Heart left ventricle (tissue), 16 donors: ENCODE data around the gene MGAT4B. TPM values are rescaled to one million over a fixed set of nuclear protein-coding genes. Genes with fewer than 3 reads are reported as not detected.

Experiments
- ATAC-seq, 4 donors: fragments of 200-7000 bp; cut with Tn5 transposase; one replicate each; pipeline ENCODE4 v1.9.1; 2020 to 2022; ENCODE audit warnings: moderate library complexity in 4 of 4, mild to moderate bottlenecking in 3 of 4, moderate number of reproducible peaks in 1 of 4
- DNase-seq, 5 donors: peaks; one replicate each; pipeline ENCODE4 v3.0.0-alpha.2; 2020
- H3K27ac ChIP-seq, 12 donors: fragments of 200-600 bp; sonication (generic) in 4 of 12; one replicate each; pipeline versions ENCODE4 v1.5.0 to v1.8.0; 2016 to 2022; ENCODE audit warnings: mild to moderate bottlenecking in 2 of 12
- H3K27me3 ChIP-seq, 9 donors: fragments of 200-600 bp; sonication (generic) in 2 of 9; one replicate each; pipeline versions ENCODE4 v1.5.1 to v1.8.0; 2016 to 2022; ENCODE audit warnings: mild to moderate bottlenecking in 3 of 9
- H3K36me3 ChIP-seq, 9 donors: fragments of 200-600 bp; sonication (generic) in 2 of 9; one replicate each; pipeline versions ENCODE4 v1.5.0 to v1.8.0; 2018 to 2022; ENCODE audit warnings: mild to moderate bottlenecking in 2 of 9
- H3K4me1 ChIP-seq, 12 donors: fragments of 200-600 bp; sonication (generic) in 4 of 12; one replicate each; pipeline versions ENCODE4 v1.5.0 to v1.8.0; 2016 to 2022; ENCODE audit warnings: mild to moderate bottlenecking in 3 of 12
- H3K4me3 ChIP-seq, 12 donors: fragments of 200-600 bp; sonication (generic) in 4 of 12; one replicate each; pipeline versions ENCODE4 v1.5.0 to v1.8.0; 2017 to 2022; ENCODE audit warnings: mild to moderate bottlenecking in 9 of 12, moderate library complexity in 4 of 12
- H3K9me3 ChIP-seq, 12 donors: fragments of 200-600 bp; sonication (generic) in 4 of 12; one replicate each; pipeline versions ENCODE4 v1.5.0 to v1.8.0; 2016 to 2022; ENCODE audit warnings: mild to moderate bottlenecking in 1 of 12
- POLR2A ChIP-seq, 2 donors: fragments of 450-650 bp; IDR thresholded peaks; one replicate each; pipeline ENCODE4 v1.6.1; 2017; ENCODE audit warnings: antibody characterized with exemption in 2 of 2, mild to moderate bottlenecking in 2 of 2, moderate library complexity in 2 of 2
- WGBS, 4 donors: extraction: QIAGEN DNeasy Blood & Tissue Kit in 2 of 4; methylation state at CpG; one replicate each; pipeline versions ENCODE4 v1.1.5 to v1.1.7; 2013 to 2018; 5-methylcytosine and 5-hydroxymethylcytosine counted together
- intact Hi-C, 10 donors: fragments of 100-400 bp; cut with DNase I; formaldehyde crosslinking; loops; one replicate each; pipeline versions ENCODE4 v1.11.1 to v1.14.2; 2022
- polyA plus RNA-seq, 2 donors: library from polyadenylated mRNA; stranded (reverse); fragments of 200-250 nt; gene quantifications; one replicate each; pipeline ENCODE4 v1.2.3, GENCODE V29; 2013
- total RNA-seq, 9 donors: library from RNA; depleted of rRNA in 2 of 9; stranded (reverse); fragments of >200 nt in 2 of 9; fragmentation: NEBNext Ultra II Directional in 3 of 9; extraction: Animal tissue kit (Norgen Biotek cat#: 25700) in 3 of 9; gene quantifications; one replicate each; pipeline versions ENCODE4 v1.1.0 to v1.2.4, GENCODE V29; 2016 to 2023
- TF ChIP-seq, protein P1 (sequence below), 12 donors: fragments of 200-600 bp; sonication (generic) in 4 of 12; IDR thresholded peaks; one replicate each; pipeline versions ENCODE4 v1.5.0 to v1.8.0; 2018 to 2022; ENCODE audit warnings: antibody characterized with exemption in 12 of 12, mild to moderate bottlenecking in 5 of 12
- donor health status: ischemic (EF 13 %, LVEDD 7.1; RV severe dilation, severe dysfunction).
- donor health status: healthy with polysubstance abuse.
- donor health status: DM: no; HTN: yes; CAD: no.
- donor health status: DM: no; HTN: no; CAD: no.
- donor health status: ischemic (EF 25% LVEDD 6.9; RV normal size, moderate dysfunction).
- donor health status: ischemic (EF 25% LVEDD 5.7; RV mildly dilated, moderate dysfunction).
- donor health status: healthy.
- donor health status: DM: yes; HTN: yes; CAD: no.
- donor health status: ischemic (EF 35%, LVEDD 5.7; RV mildly dilated, moderate dysfunction).
- donor health status: nonischemic (EF 11% LVEDD 7.7; RV severe dilation, severe dysfunction).
- donor health status: DM: yes; HTN: yes; CAD: no.
- donor health status: PGD.
- donor health status: ischemic (EF 29% LVEDD 5.4; RV normal size, mild dysfunction).
- donor health status: nonischemic (EF 23%, LVEDD 6.1; RV moderate dilation, normal function).

MGAT4B gene
- total and polyA plus RNA-seq, 11 donors = 49.6 to 209 (median 105) TPM

GRCh38 chr5:179765400-179765799, 41.3 kb downstream of the MGAT4B start:
- ATAC-seq = peak; percentile 37 to 86 (median 80)
- H3K27ac ChIP-seq = peak overlapping the region in 11 of 12 donors; percentile 15 to 77 (median 53)
- WGBS, 4 donors = 29 to 49% (median 32%) methylated on average over 12 to 13 of the region's 13 CpGs
- H3K9me3 ChIP-seq = no peaks in the 10 kb centered on the region
- peak overlapping the region in 1 of 12 donors; percentile 6 for H3K4me3 ChIP-seq
- H3K36me3 ChIP-seq = peaks cover 0 to 53% (median 43%) of the 10 kb centered on the region in 9 donors
- intact Hi-C loops = loop anchor here in 4 of 10 donors (2.0 to 10.0 kb wide), 5 partner anchors 27 to 139 kb away; partner anchors contain the start of genes LTC4S (in 1 of the 4), MRNIP (in 1 of the 4) and TBC1D9B (in 1 of the 4)
- no peaks in the 10 kb centered on the region for H3K27me3 ChIP-seq
- peaks cover 0 to 91% (median 56%) of the 10 kb centered on the region in 12 donors for H3K4me1 ChIP-seq
- peak; percentile 52 to 81 (median 75) for DNase-seq
- no peak for TF ChIP-seq POLR2A (IDR thresholded peaks at IDR 0.05)
- TF ChIP-seq, protein P1, sequence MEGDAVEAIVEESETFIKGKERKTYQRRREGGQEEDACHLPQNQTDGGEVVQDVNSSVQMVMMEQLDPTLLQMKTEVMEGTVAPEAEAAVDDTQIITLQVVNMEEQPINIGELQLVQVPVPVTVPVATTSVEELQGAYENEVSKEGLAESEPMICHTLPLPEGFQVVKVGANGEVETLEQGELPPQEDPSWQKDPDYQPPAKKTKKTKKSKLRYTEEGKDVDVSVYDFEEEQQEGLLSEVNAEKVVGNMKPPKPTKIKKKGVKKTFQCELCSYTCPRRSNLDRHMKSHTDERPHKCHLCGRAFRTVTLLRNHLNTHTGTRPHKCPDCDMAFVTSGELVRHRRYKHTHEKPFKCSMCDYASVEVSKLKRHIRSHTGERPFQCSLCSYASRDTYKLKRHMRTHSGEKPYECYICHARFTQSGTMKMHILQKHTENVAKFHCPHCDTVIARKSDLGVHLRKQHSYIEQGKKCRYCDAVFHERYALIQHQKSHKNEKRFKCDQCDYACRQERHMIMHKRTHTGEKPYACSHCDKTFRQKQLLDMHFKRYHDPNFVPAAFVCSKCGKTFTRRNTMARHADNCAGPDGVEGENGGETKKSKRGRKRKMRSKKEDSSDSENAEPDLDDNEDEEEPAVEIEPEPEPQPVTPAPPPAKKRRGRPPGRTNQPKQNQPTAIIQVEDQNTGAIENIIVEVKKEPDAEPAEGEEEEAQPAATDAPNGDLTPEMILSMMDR (IDR thresholded peaks at IDR 0.05) = no peak

DNA sequence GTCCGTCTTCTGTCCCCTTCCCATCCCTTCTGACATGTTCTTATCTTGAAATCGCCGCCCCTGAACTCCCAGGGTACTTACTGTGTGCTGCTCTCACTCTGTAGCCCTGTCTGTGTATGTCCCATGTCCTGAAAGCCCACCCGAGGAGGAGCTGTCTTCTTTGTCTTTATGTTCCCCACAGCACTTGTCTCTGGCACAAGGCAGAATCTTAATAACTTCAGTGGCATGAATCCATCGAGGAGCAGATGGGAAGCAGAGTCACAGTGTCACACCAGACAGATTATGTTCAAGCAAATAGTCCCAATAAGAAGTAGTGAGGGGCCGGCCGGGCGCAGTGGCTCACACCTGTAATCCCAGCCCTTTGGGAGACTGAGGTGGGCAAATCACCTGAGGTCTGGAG, 42.6 kb downstream of the MGAT4B start:
- peaks cover 0 to 95% (median 67%) of the 10 kb centered on the region in 12 donors for H3K4me1 ChIP-seq
- ATAC-seq = no peak
- 66 to 73% (median 69%) methylated on average over 7 to 8 of the region's 8 CpGs for WGBS, 4 donors

GRCh38 chr5:179763215-179763945, 43.3 kb downstream of the MGAT4B start:
- no peaks in the 10 kb centered on the region for H3K27me3 ChIP-seq
- peak in 3 of 5 donors; percentile 67 to 73 (median 69) for DNase-seq
- peaks cover 0 to 33% (median 25%) of the 10 kb centered on the region in 9 donors for H3K36me3 ChIP-seq
- peak overlapping the region in 3 of 12 donors; percentile 35 to 51 (median 35) for H3K27ac ChIP-seq
- intact Hi-C loops = loop anchor here in 8 of 10 donors (1.0 to 10.0 kb wide), 8 partner anchors 31 to 144 kb away; partner anchors contain the start of genes TBC1D9B (in 4 of the 8) and MRNIP (in 1 of the 8)
- peaks cover 0 to 96% (median 68%) of the 10 kb centered on the region in 12 donors for H3K4me1 ChIP-seq
- no peak overlapping the region for H3K4me3 ChIP-seq
- TF ChIP-seq POLR2A (IDR thresholded peaks at IDR 0.05) = no peak
- TF ChIP-seq, protein P1 (IDR thresholded peaks at IDR 0.05) = peak; percentile 79 to 96 (median 89)
- 20 to 31% (median 27%) methylated on average over 10 of the region's 10 CpGs for WGBS, 4 donors
- H3K9me3 ChIP-seq = no peaks in the 10 kb centered on the region
- ATAC-seq = peak in 3 of 4 donors; percentile 47 to 79 (median 66)

More for the DNA sequence above, 42.6 kb downstream of the MGAT4B start:
- no peak for DNase-seq
- Histone ChIP-seq H3K27ac (no peak overlapping the region), H3K36me3 (peaks cover 0 to 40% (median 30%) of the 10 kb centered on the region in 9 donors), H3K27me3 (no peaks in the 10 kb centered on the region), H3K4me3 (no peak overlapping the region), H3K9me3 (no peaks in the 10 kb centered on the region)
- intact Hi-C loops = loop anchor here in 8 of 10 donors (2.0 to 10.0 kb wide), 7 partner anchors 29 to 143 kb away; partner anchors contain the start of genes TBC1D9B (in 3 of the 8), LTC4S (in 1 of the 8) and MRNIP (in 1 of the 8)
- TF ChIP-seq, protein P1 (IDR thresholded peaks at IDR 0.05) = no peak
- TF ChIP-seq POLR2A (IDR thresholded peaks at IDR 0.05) = no peak

DNA sequence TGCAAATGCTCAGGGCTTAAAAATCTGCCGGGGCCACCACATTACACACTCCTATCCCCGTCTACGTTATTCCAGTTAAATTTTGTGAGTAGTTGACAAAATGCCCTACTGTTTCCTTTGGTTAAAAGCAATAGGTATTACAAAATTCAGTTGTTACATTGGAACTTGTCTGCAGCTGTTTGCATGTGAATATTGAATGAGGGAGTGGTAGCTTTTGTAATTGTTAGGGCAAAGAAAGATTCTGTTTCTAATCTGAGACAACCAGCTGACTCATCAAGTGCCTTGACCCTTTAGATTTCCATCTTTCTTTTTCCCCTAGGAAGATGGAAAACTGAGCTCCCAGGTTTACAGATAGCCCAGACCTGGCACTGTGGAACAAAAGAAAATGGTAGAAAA, 43.9 kb downstream of the MGAT4B start:
- ATAC-seq (no peak), DNase-seq (no peak)
- H3K4me3 ChIP-seq = no peak overlapping the region
- H3K27ac ChIP-seq = peak overlapping the region in 3 of 12 donors; percentile 16 to 51 (median 35)
- no peaks in the 10 kb centered on the region for H3K9me3 ChIP-seq
- H3K36me3 ChIP-seq = peaks cover 0 to 27% (median 24%) of the 10 kb centered on the region in 9 donors
- peaks cover 0 to 97% (median 67%) of the 10 kb centered on the region in 12 donors for H3K4me1 ChIP-seq
- H3K27me3 ChIP-seq = no peaks in the 10 kb centered on the region
- TF ChIP-seq, protein P1 (IDR thresholded peaks at IDR 0.05) = no peak
- no peak for TF ChIP-seq POLR2A (IDR thresholded peaks at IDR 0.05)
- WGBS, 4 donors = 23 to 47% (median 32%) methylated on average over 3 of the region's 3 CpGs
- intact Hi-C loops = loop anchor here in 8 of 10 donors (1.0 to 10.0 kb wide), 8 partner anchors 32 to 145 kb away; partner anchors contain the start of genes TBC1D9B (in 4 of the 8) and MRNIP (in 1 of the 8)
